PC-9 (cell line): Measurements from ENCODE around the gene SCAP. TPM values are rescaled to one million over a fixed set of nuclear protein-coding genes. Genes with fewer than 3 reads are reported as not detected.

Experiments used
- BruUV-seq: library from RNA; stranded (reverse); fragments of 400-500 nt; replicated peaks from 2 replicates; lab custom pipeline; 2021; lab: Mats Ljungman, UMichigan
- CTCF ChIA-PET: fragments of 300-600 bp; sonication (Branson Sonifier 250); formaldehyde crosslinking; loops from one replicate; lab custom pipeline; 2022; ENCODE audit warnings: antibody characterized with exemption; lab: Charles Lee
- POLR2A ChIA-PET: fragments of 300-600 bp; sonication (Branson Sonifier 250); formaldehyde crosslinking; loops from one replicate; lab custom pipeline; 2022; ENCODE audit warnings: antibody characterized with exemption; ENCODE audit not compliant: unreplicated experiment; lab: Charles Lee
- DNase-seq, 2 experiments: peaks; one replicate each; pipeline versions ENCODE4 v3.0.0 to v3.0.0-alpha.2; 2015 to 2022; ENCODE audit warnings: mixed read lengths in 1 of 2
- H2AFZ ChIP-seq: fragments of 200-600 bp; sonication (generic); 2 replicates; pipeline ENCODE4 v1.8.1; 2017; ENCODE audit warnings: antibody characterized with exemption
- H3F3A ChIP-seq: fragments of 200-600 bp; sonication (generic); 2 replicates; pipeline ENCODE4 v1.8.1; 2017; ENCODE audit warnings: antibody characterized with exemption, mild to moderate bottlenecking, low read depth; ENCODE audit not compliant: insufficient read depth
- H3K27ac ChIP-seq: fragments of 200-600 bp; sonication (generic); 2 replicates; pipeline ENCODE4 v1.6.1; 2016; ENCODE audit warnings: mixed run types
- H3K27me3 ChIP-seq: fragments of 200-600 bp; sonication (generic); 2 replicates; pipeline ENCODE4 v1.6.1; 2016; ENCODE audit warnings: low read depth, mixed run types; ENCODE audit not compliant: insufficient read depth
- H3K36me3 ChIP-seq: fragments of 200-600 bp; sonication (generic); 2 replicates; pipeline ENCODE4 v1.6.1; 2016; ENCODE audit warnings: low read depth, mixed run types
- H3K4me1 ChIP-seq: fragments of 200-600 bp; sonication (generic); replicated peaks from 2 replicates; pipeline ENCODE4 v1.6.1; 2016; ENCODE audit warnings: mixed run types; ENCODE audit not compliant: insufficient read depth
- H3K4me2 ChIP-seq: fragments of 200-600 bp; sonication (generic); 2 replicates; pipeline ENCODE4 v1.6.1; 2017; ENCODE audit warnings: mixed run types
- H3K4me3 ChIP-seq: fragments of 200-600 bp; sonication (generic); 2 replicates; pipeline ENCODE4 v1.6.1; 2016; ENCODE audit warnings: mixed run types
- H3K79me2 ChIP-seq: fragments of 200-600 bp; sonication (generic); 2 replicates; pipeline ENCODE4 v1.6.1; 2017; ENCODE audit warnings: low read depth, mixed run types
- H3K9me2 ChIP-seq: fragments of 200-600 bp; sonication (generic); 2 replicates; pipeline ENCODE4 v1.8.1; 2017; ENCODE audit warnings: mild to moderate bottlenecking; ENCODE audit not compliant: insufficient read depth
- H3K9me3 ChIP-seq: fragments of 200-600 bp; sonication (generic); 2 replicates; pipeline ENCODE4 v1.8.1; 2016; ENCODE audit warnings: low read depth; ENCODE audit not compliant: insufficient read depth
- H4K20me1 ChIP-seq: fragments of 200-600 bp; sonication (generic); 2 replicates; pipeline ENCODE4 v1.8.1; 2017; ENCODE audit not compliant: insufficient read depth
- EZH2 ChIP-seq: fragments of 200-600 bp; sonication (generic); IDR thresholded peaks from 2 replicates; pipeline ENCODE4 v1.8.0; 2017; ENCODE audit warnings: antibody characterized with exemption, low read depth
- intact Hi-C: fragments of 100-400 bp; cut with micrococcal nuclease; formaldehyde crosslinking; loops from one replicate; pipeline ENCODE4 v1.10.0; 2022; ENCODE audit not compliant: unreplicated experiment
- total RNA-seq: library from RNA; stranded (reverse); gene quantifications from 2 replicates; pipeline ENCODE4 v1.2.3, GENCODE V29; 2021
- TF ChIP-seq, protein P1 (sequence below): fragments of 200-600 bp; sonication (generic); conservative IDR thresholded peaks from 2 replicates; pipeline ENCODE4 v1.6.1; 2017; ENCODE audit warnings: mixed run types, antibody characterized with exemption, mild to moderate bottlenecking, moderate library complexity

SCAP gene
- total RNA-seq, 1 experiment from 2014 or later: 71.5 TPM

DNA sequence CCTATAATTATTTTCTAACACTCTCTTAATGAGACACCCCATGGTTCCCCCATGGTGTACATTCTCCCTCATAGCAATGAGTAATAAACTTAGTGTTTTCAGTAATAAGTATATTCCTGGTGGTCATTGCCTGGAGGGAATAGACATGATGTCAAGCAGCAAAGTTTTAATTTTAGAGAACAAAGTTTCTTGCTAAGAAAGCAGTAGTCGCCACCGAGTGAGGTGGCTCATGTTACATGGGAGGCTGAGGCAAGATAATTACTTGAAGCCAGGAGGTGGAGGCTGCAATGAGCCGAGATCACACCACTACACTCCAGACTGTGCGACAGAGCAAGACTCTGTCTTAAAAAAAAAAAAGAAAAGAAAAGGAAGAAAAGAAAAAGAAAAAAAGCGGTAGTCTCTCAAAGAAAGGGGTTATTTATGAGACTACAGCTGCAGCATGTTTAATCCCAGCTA lies 40.2 kb upstream of the SCAP start:
- no peak overlapping the region for H3K4me2 ChIP-seq
- no TSS peak for BruUV-seq
- no peak overlapping the region for H3K4me3 ChIP-seq
- peaks cover 9% of the 10 kb centered on the region for H3F3A ChIP-seq
- H4K20me1 ChIP-seq: no peaks in the 10 kb centered on the region
- DNase-seq: no peak
- peaks cover 5% of the 10 kb centered on the region; the same call in 1 of the 2 replicates for H3K4me1 ChIP-seq
- H3K79me2 ChIP-seq: peaks cover 21% of the 10 kb centered on the region
- no peaks in the 10 kb centered on the region for H3K9me2 ChIP-seq
- no peaks in the 10 kb centered on the region for H3K36me3 ChIP-seq
- H3K9me3 ChIP-seq: no peaks in the 10 kb centered on the region
- POLR2A ChIA-PET: no interaction called here
- intact Hi-C loops: loop anchor here (10.0 kb wide), 2 partner anchors 571 to 821 kb away; partner anchors contain the start of gene ALS2CL
- CTCF ChIA-PET: no interaction called here
- no peak for TF ChIP-seq EZH2
- TF ChIP-seq, protein P1, sequence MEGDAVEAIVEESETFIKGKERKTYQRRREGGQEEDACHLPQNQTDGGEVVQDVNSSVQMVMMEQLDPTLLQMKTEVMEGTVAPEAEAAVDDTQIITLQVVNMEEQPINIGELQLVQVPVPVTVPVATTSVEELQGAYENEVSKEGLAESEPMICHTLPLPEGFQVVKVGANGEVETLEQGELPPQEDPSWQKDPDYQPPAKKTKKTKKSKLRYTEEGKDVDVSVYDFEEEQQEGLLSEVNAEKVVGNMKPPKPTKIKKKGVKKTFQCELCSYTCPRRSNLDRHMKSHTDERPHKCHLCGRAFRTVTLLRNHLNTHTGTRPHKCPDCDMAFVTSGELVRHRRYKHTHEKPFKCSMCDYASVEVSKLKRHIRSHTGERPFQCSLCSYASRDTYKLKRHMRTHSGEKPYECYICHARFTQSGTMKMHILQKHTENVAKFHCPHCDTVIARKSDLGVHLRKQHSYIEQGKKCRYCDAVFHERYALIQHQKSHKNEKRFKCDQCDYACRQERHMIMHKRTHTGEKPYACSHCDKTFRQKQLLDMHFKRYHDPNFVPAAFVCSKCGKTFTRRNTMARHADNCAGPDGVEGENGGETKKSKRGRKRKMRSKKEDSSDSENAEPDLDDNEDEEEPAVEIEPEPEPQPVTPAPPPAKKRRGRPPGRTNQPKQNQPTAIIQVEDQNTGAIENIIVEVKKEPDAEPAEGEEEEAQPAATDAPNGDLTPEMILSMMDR: no peak
- H3K27ac ChIP-seq: no peak overlapping the region
- no peaks in the 10 kb centered on the region for H3K27me3 ChIP-seq
- no peak overlapping the region for H2AFZ ChIP-seq

DNA sequence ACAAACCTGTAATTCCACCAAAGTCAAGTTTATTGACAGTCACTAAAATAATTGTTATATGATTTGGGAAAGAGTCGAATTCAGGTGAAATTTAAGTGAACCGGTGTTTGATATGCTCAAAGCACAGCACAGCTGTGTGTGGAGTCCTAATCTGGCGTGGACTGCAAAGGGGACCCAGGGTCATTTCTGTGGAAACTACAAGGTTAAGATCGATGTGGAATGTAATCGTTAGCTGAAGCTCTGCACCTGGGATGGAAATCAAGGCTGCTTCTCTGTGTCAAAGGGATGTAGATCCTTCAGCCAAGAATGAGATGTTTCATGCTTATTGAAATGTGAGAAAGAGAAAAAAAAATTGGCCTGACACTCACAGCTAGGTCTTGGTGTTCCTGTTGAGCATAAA lies 39.4 kb upstream of the SCAP start:
- TF ChIP-seq EZH2: no peak
- TF ChIP-seq, protein P1: no peak
- intact Hi-C loops: loop anchor here (10.0 kb wide), 2 partner anchors 570 to 820 kb away; partner anchors contain the start of gene ALS2CL
- CTCF ChIA-PET: no interaction called here
- peaks cover 5% of the 10 kb centered on the region; the same call in 1 of the 2 replicates for H3K4me1 ChIP-seq
- no peak for DNase-seq
- H3K4me2 ChIP-seq: no peak overlapping the region
- H3K4me3 ChIP-seq: no peak overlapping the region
- no peaks in the 10 kb centered on the region for H3K36me3 ChIP-seq
- no peaks in the 10 kb centered on the region for H3K27me3 ChIP-seq
- H3K27ac ChIP-seq: no peak overlapping the region
- peaks cover 9% of the 10 kb centered on the region for H3F3A ChIP-seq
- H2AFZ ChIP-seq: no peak overlapping the region
- H3K9me3 ChIP-seq: no peaks in the 10 kb centered on the region
- no peaks in the 10 kb centered on the region for H3K9me2 ChIP-seq
- H3K79me2 ChIP-seq: peaks cover 21% of the 10 kb centered on the region
- no TSS peak for BruUV-seq
- no peaks in the 10 kb centered on the region for H4K20me1 ChIP-seq
- POLR2A ChIA-PET: interaction anchor here (0.7 kb wide), 1 partner anchor 249 kb away, joined by 4 read pairs; no protein-coding TSS in a partner anchor

DNA sequence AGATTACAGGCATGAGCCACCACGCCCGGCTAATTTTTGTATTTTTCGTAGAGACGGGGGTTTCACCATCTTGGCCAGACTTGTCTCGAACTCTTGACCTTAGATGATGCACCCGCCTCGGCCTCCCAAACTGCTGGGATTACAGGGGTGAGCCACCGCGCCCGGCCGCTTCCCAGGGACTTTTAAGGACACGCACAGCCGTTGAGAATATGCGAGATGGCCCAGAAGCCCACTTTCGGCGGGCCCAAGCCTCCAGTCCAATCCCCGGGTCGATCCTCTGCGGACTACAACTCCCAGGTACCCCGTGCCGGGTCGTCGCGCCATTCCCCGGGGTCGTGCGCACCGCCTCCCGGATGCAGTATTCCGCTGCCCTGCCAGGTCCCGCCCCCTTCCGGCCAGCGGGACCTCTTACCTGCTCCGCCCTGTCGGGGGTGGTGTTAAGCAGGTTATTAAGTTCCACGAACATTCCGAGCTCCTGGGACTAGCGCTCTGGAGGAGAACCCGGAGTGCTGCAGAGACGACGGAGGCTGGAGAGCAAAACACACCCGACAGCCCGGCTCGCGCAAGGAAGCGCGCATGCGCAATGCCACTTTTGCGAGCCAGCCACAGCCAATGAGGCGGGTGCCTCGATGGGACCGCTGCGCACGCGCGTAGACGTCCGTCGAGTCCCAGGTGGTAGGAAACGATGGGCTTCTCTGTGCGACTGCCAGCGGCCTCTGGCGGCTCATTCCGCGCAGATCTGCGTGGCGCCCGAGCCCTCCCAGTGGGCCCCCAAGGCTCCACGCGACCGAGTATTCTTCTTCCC lies 37.6 kb upstream of the SCAP start, which contains the start of gene ELP6:
TSS of gene ELP6 (minus strand) at position 588 of the 805 bp plus-strand sequence. CDS start at position 466, 122 bp downstream.
- Histone ChIP-seq H2AFZ (peak within 1 kb of the TSS; percentile 93), H3K4me2 (peak within 1 kb of the TSS; percentile 78), H3K27ac (peak within 1 kb of the TSS; percentile 55), H3K4me3 (peak within 1 kb of the TSS; percentile 68), H3K9me3 (no peaks in the 10 kb centered on the region), H3K79me2 (peaks cover 21% of the 10 kb centered on the region), H4K20me1 (no peaks in the 10 kb centered on the region), H3K36me3 (no peaks in the 10 kb centered on the region; the same call in 1 of the 2 replicates), H3K27me3 (no peaks in the 10 kb centered on the region), H3F3A (peaks cover 9% of the 10 kb centered on the region), H3K9me2 (no peaks in the 10 kb centered on the region), H3K4me1 (peaks cover 5% of the 10 kb centered on the region; the same call in 1 of the 2 replicates)
- ChIA-PET POLR2A (no interaction called here), CTCF (interaction anchor here (0.5 to 1.0 kb wide), 3 partner anchors 92 to 822 kb away, joined by 3 to 4 read pairs (median 3); no protein-coding TSS in a partner anchor)
- TF ChIP-seq, protein P1: peak; percentile 55
- no peak for TF ChIP-seq EZH2
- DNase-seq: peak; percentile 83 to 96
- intact Hi-C loops: loop anchor here (1.0 to 10.0 kb wide), 4 partner anchors 93 to 819 kb away; partner anchors contain the start of gene ALS2CL
- BruUV-seq: TSS peak; percentile 85
